Mammary epithelial cell (primary cell): ENCODE results near the gene RALGDS.
"Not testable (repeated sequence)": the region's sequence is repeated elsewhere in the genome, so short reads cannot be mapped to it uniquely, and the experiment has no call there.

Experiments
- CTCF ChIP-seq, 2 donors: IDR thresholded peaks in 1 of 2; conservative IDR thresholded peaks in 1 of 2; 2 replicates each; pipeline ENCODE4 v1.5.1; 2011 to 2012; ENCODE audit warnings: inconsistent platforms in 2 of 2, low read length in 2 of 2, mild to moderate bottlenecking in 2 of 2, control low read depth in 1 of 2, low read depth in 1 of 2; ENCODE audit not compliant: insufficient read depth in 1 of 2; ENCODE audit errors: extremely low read depth in 1 of 2
- EZH2 ChIP-seq: IDR thresholded peaks from 2 replicates; pipeline ENCODE4 v1.6.1; 2012; ENCODE audit warnings: low read length, inconsistent platforms, borderline replicate concordance

- not testable (repeated sequence) for TF ChIP-seq EZH2; CTCF (conservative IDR thresholded peaks at IDR 0.05 in 1 of 2, IDR thresholded peaks at IDR 0.05 in 1 of 2; ENCODE audit: extremely low read depth in 1 of 2, insufficient read depth in 1 of 2, low read depth in 1 of 2, low read length in 2 of 2)
Observed at GRCh38 chr9:133062569-133062968, 58.5 kb downstream of the RALGDS start.
